ENCODE results near the gene STAC3.
"Not testable (repeated sequence)": the region's sequence is repeated elsewhere in the genome, so short reads cannot be mapped to it uniquely, and the experiment has no call there.

The STAC3 gene

GRCh38 chr12:57250956-57251355 is at the start of gene STAC3:
Gene STAC3 (minus strand): TSS chr12:57251187. CDS start chr12:57249636, 1,551 bp downstream.
- DNase-seq = no peak

GRCh38 chr12:57299514-57300016 is 48.6 kb upstream of the STAC3 start:
- no peak for DNase-seq

- no peak for DNase-seq
These were observed 45.3 kb upstream of the STAC3 start for GRCh38 chr12:57296291-57296690.

- DNase-seq = not testable (repeated sequence)
These were observed 31.1 kb upstream of the STAC3 start for GRCh38 chr12:57282073-57282472.

GRCh38 chr12:57280211-57281062 is 29.4 kb upstream of the STAC3 start:
- DNase-seq = no peak

GRCh38 chr12:57278465-57279381 is 27.7 kb upstream of the STAC3 start:
- DNase-seq = no peak

- DNase-seq = no peak
These were observed 26.1 kb upstream of the STAC3 start for GRCh38 chr12:57276935-57277563.

GRCh38 chr12:57276233-57276632 is 25.2 kb upstream of the STAC3 start:
- not testable (repeated sequence) for DNase-seq

GRCh38 chr12:57273516-57273915 is 22.5 kb upstream of the STAC3 start:
- DNase-seq = no peak

GRCh38 chr12:57272337-57273151 is 21.6 kb upstream of the STAC3 start:
- no peak for DNase-seq

GRCh38 chr12:57270966-57271470 is 20.0 kb upstream of the STAC3 start:
- DNase-seq = no peak

- DNase-seq = no peak
These were observed 17.3 kb upstream of the STAC3 start for GRCh38 chr12:57268264-57268663.

- no peak for DNase-seq
These were observed 15.7 kb upstream of the STAC3 start for GRCh38 chr12:57266681-57267080.

GRCh38 chr12:57263096-57263495 is 12.1 kb upstream of the STAC3 start:
- DNase-seq = no peak

GRCh38 chr12:57262126-57262822 is 11.3 kb upstream of the STAC3 start:
- DNase-seq = no peak

GRCh38 chr12:57261428-57261865 is 10.5 kb upstream of the STAC3 start:
- no peak for DNase-seq

- no peak for DNase-seq
These were observed 9.4 kb upstream of the STAC3 start for GRCh38 chr12:57260366-57260765.

GRCh38 chr12:57258977-57259970 is 8.3 kb upstream of the STAC3 start:
- no peak for DNase-seq

- no peak for DNase-seq
These were observed 4.9 kb upstream of the STAC3 start for GRCh38 chr12:57255916-57256315.

Measured in NCI-H446 (cell line).